ENCODE measurements around the gene ILF3.

The ILF3 gene

DNA sequence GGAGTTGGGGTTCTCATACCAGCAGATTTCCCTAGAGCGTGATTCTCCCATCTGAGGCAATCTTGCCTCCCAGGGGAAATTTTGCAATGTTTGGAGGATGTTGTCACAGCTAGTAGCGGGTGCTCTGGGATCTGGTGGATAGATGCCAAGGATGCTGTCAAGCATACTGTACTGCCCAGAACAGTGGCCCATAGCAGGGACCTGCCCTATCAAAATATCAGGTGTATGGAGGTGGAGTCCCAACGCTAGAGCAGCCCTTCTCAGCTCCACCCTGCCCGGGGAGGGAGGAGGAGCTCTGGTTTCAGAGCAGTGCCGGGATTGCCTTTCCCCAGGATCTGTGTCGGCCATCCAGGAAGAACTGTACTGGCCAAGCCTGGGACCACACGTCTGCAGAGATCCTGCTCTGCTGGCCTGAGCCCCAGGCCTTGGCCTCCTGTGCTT is 36.2 kb downstream of the ILF3 start:
- TF ChIP-seq, protein P1, sequence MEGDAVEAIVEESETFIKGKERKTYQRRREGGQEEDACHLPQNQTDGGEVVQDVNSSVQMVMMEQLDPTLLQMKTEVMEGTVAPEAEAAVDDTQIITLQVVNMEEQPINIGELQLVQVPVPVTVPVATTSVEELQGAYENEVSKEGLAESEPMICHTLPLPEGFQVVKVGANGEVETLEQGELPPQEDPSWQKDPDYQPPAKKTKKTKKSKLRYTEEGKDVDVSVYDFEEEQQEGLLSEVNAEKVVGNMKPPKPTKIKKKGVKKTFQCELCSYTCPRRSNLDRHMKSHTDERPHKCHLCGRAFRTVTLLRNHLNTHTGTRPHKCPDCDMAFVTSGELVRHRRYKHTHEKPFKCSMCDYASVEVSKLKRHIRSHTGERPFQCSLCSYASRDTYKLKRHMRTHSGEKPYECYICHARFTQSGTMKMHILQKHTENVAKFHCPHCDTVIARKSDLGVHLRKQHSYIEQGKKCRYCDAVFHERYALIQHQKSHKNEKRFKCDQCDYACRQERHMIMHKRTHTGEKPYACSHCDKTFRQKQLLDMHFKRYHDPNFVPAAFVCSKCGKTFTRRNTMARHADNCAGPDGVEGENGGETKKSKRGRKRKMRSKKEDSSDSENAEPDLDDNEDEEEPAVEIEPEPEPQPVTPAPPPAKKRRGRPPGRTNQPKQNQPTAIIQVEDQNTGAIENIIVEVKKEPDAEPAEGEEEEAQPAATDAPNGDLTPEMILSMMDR (conservative IDR thresholded peaks at IDR 0.05; ENCODE audit: low read length): no peak
- H3K4me3 ChIP-seq (ENCODE audit: low read length): no peak overlapping the region
- DNase-seq (ENCODE audit: low read depth): peak; percentile 77

DNA sequence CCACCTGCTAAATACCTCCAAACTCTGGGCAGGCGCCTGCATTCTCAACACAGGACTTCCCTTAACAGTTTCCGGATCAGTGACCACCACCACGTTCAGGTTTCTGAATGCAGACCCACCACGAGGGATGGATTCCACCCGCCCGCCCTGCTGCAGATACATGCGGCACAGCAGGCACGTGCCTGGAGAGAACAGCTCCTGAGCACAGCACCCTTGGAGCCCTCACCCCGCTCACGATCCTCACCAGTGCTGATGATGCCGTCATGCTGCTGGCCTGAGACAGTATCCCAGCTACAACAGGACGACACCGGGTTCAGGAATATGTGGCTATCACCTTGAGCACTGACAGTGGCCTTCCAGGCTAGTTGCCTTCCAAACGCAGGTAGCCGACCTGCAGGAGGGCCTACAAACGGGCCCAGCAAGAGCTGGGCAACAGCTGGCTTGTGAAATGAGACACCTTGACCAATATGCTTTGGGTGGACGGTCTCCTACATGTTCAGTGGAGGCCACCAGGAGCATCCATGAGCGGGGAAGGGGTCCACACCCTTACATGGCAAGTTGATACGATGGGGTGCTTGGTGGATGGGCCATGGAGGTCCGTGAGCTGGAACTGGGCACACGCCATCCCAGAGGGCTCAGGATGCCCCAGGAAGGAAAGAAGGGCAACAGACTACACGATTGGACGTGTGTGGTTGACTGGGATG is 37.2 kb downstream of the ILF3 start:
- no peak for DNase-seq (ENCODE audit: low read depth)
- no peak overlapping the region for H3K4me3 ChIP-seq (ENCODE audit: low read length)
- TF ChIP-seq, protein P1 (conservative IDR thresholded peaks at IDR 0.05; ENCODE audit: low read length): no peak

DNA sequence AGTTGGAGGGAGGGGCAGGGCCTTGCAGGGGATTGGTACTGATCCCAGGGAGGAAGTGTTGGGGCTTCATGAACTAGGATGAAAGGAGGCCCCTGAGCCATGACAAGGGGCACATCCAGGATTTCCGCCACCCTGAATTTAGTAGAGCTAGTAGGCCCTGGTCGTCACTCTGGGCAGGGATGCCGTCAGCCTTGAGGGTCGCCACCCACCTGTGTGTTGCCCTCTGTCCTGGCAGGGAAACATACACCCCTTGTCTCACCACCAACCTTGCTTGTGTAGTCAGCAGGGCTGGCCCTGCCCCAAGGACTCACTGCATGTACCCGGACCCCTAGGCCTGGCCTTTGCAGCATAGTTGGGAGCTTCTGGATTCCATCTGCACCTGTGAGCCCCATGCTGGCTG is 37.7 kb downstream of the ILF3 start:
- no peak overlapping the region for H3K4me3 ChIP-seq (ENCODE audit: low read length)
- no peak for DNase-seq (ENCODE audit: low read depth)
- TF ChIP-seq, protein P1 (conservative IDR thresholded peaks at IDR 0.05; ENCODE audit: low read length): no peak

DNA sequence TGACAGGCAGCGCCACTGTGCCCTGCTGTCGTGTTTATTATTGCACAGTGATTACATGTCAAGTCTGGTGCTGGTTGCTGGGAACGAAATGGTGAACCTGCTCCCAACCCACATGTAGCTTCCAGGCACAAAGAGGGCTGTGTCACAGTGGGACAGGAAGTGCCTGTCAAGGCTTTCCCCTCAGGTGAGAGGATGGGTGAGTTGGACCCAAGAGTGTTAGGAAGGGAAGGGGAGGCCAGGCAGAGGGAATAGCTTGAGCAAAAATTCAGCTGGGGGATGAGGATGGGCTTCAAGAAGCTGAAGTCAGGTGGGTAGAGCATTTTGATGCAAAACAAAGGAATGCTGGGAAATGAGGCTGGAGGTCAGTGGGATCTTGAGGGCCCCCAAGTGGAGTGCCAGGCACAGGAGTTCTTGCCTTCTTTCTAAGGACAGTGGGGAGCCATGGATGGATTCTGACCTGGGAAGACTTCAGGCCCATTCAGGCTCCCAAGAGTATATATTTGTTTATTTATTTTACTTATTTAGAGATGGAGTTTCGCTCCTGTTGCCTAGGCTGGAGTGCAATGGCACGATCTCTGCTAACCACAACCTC is 38.6 kb downstream of the ILF3 start:
- H3K4me3 ChIP-seq (ENCODE audit: low read length): no peak overlapping the region
- TF ChIP-seq, protein P1 (conservative IDR thresholded peaks at IDR 0.05; ENCODE audit: low read length): no peak
- DNase-seq (ENCODE audit: low read depth): no peak

DNA sequence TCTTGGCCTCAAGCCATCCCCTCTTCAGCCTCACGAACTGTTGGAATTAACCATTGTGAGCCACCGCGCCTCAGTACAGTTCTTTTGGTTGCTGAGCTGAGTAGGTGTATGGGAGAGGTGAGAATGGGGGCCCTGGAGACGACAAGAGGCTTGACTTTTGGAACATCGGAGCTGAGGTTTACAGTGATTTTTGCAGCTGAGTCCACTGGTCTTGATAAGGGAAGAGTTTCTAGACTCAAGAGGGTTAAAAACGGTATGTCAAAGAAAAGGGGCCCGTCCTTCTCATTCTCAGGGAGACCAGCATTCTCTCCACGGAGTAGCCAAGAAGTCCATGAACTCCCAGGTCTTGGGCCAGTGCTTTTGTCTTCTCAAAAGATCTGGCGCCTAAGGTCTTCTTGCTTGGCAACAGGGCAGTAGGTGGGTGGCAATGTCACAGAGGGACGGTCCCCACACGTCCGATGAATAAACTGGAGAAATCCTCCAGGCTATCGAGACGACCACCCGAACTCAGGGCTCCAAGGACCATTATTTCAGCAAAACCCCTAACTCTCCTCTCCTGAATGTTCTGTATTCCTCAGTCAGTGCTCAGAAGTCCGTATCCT is 40.7 kb downstream of the ILF3 start:
- TF ChIP-seq, protein P1 (conservative IDR thresholded peaks at IDR 0.05; ENCODE audit: low read length): no peak
- no peak overlapping the region for H3K4me3 ChIP-seq (ENCODE audit: low read length)
- no peak for DNase-seq (ENCODE audit: low read depth)

DNA sequence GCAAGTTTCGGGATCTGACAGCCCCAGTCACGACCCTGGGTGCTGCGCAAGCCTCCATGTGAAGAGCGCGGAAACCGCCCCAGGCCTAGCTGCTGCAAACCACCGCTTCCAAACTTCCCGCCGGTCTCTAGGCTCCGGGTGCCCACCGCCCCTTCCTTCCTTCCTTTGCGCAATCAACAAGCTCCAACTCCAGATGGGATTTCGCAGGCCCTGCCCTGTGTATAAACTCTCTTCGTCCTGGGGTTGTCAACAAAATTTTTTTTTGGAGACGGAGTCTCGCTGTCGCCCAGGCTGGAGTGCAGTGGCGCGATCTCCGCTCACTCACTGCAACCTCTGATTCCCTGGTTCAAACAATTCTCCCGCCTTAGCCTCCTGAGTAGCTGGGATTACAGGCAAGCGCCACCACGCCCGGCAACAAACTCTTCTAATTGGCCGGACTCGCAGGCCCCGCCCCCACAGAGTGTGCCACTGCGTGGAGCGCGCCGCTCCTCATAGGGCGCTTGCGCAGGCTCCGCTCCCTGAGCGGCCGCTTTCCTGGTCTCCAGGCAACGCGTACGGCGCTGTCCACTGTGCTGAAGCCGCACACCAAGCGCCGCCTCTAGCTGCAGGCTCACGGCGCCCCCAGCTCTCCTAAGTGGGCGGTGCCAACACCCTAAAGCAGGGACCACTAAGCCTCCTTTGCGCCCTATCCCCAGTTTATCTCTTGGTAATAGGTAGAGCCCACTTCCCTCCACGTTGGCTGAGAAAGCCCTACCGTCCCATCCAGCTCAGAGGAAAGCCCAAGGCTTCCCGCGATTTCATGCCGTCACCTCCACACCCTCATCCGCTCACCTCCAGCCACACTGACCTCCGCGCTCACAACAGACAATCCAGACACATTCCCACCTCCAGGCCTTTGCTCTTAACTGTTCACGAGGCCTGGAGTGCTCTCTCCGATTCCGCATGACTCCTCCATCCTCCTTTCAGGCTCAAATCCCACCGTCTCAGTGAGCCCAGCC is 41.6 kb downstream of the ILF3 start:
- TF ChIP-seq, protein P1 (conservative IDR thresholded peaks at IDR 0.05; ENCODE audit: low read length): no peak
- peak overlapping the region; percentile 37 for H3K4me3 ChIP-seq (ENCODE audit: low read length)
- peak; percentile 91 for DNase-seq (ENCODE audit: low read depth)
